GOT3 (cell line): Measurements from ENCODE around the gene OST4.

Experiments
- DNase-seq: peaks from one replicate; lab custom pipeline; 2025; ENCODE audit warnings: mixed read lengths; lab: John Stamatoyannopoulos, UW

The OST4 gene

DNA sequence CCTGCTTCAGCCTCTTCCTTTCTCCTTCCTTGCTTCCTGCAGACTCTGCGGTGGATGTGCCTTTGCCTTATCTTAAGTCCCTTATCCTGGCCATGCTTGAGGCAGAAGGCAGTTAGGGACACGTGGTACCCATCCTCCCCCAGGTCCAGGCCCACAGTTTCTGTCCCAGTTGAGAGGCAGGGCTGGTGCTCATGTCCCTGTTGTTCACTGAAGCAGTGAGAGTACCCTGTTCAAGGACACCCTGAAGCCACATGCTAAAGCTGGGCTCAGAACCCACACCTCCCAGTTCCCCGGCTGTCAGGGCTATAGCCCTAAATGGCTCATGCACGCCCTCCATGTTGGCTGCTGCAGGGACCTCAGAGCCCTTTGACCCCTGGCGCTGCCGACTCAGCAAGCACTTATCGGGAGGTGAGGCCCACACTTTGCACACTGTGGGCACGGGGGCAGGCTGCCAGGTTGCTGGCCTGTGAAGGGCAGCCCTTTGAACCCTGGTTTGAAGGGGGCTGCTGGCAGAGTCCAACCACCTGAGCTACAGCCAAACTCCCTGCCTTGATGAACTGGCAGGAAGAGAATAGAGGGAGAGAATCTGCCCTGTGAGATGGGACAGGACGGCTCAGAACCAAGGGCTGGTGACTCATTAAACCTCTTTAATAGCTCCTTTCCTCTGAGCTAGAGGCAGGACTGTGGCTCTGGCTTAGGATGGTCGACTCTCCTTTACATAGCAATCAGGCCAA lies 21.4 kb upstream of the OST4 start:
- DNase-seq, result no peak

DNA sequence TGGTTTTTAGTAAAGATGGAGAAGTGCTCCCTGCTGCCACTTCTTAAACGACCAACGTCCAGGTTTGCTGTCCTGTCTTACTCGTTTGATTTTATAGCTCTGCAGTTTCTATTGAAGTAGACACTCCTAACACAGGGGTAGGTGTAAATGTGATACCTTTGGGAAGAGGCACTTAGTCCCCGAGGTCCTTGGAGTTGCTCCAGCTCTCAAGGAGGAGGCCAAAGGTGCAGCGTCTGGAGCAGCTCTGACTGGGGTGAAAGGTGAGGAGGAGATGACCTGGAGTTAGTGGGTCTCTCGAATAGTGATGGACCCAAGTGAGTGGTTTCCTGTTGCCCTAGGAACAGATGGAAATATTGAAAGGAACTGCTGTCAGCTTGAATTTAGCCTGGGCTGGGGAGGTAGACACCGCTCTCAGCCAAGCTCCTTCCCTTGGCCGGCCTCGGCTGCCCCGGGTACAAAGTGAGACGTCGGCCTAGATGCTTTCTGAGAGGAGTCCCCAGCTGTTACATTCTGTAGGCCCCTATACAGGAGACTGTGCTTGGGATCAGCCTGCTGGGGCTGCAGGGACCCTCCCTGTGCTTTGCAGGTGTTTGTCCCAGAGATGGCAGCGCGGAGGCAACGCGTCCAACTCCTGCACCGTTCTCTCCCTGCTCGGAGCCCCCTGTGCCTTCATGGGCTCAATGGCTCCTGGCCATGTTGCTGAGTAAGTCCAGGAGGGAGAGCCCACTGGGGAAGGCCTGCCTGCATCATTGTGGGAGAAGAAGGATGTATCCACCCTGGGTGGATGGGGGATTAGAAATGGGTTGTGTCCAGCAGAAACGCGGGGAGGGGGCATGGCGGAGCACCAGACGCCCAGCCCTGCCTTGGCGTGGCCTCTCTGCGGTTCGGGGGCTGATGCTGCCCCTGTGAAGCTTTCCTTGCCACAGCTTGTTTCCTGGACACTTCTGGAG lies 20.6 kb upstream of the OST4 start:
- no peak for DNase-seq

DNA sequence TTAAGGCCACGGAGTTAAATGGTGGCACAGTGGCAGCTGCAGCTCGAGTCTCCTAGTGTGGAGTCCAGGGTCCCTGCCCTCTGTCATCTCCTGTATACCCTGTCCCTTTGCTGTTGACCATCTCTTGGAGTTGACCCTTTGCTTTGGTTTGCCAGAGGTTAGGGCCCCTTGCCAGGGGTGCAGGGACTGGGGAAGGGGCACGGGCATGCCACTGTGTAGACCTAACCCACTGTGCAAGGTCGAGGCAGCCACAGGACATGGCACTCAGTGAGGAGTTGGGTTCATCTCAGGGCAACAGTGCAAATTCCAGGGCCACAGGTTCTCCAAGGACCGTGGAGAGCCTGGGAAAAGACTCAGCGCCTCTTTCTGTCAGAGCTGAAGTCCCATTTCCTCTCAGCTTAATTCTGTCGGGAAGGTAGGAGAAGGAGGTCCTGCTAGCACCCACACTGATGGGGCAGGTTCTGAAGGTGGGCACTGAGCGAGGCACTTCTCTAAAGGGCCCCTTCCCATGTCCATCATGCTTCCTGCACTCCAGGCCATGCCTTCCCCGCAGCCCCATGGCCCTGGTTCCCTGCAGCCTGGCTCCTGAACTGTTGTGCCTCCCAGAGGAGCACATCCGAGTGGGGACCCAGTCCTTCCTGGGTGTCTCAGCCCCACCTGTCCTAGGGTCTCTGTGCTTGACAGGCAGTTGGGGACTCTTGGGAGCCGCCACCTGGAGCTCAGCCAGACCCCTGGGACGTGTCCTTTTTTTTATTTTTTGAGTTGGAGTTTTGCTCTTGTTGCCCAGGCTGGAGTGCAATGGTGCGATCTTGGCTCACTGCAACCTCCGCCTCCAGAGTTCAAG lies 17.9 kb upstream of the OST4 start:
- no peak for DNase-seq

- no peak for DNase-seq
Measured at GRCh38 chr2:27088634-27089033, 17.2 kb upstream of the OST4 start.

GRCh38 chr2:27087823-27088410 lies 16.5 kb upstream of the OST4 start:
- no peak for DNase-seq

DNA sequence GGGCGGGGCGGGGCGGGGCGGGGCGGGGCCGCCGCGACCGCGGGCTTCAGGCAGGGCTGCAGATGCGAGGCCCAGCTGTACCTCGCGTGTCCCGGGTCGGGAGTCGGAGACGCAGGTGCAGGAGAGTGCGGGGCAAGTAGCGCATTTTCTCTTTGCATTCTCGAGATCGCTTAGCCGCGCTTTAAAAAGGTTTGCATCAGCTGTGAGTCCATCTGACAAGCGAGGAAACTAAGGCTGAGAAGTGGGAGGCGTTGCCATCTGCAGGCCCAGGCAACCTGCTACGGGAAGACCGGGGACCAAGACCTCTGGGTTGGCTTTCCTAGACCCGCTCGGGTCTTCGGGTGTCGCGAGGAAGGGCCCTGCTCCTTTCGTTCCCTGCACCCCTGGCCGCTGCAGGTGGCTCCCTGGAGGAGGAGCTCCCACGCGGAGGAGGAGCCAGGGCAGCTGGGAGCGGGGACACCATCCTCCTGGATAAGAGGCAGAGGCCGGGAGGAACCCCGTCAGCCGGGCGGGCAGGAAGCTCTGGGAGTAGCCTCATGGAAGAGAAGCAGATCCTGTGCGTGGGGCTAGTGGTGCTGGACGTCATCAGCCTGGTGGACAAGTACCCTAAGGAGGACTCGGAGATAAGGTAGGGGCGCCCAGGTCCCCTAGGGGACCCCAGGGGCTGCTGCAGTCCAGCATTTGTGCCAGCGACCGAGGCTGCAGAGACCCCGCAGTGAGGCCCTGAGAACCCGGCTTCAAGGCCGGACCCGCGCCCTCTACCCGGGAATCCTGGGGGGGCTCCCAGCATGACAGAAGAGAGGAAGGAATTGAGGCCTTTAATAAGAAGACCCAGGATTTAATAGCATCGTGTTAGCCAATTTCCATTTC lies 15.5 kb upstream of the OST4 start, which contains the start of gene KHK:
Gene KHK, plus strand, starts transcription at position 49 of the 870 bp plus-strand sequence. Its CDS starts 488 bp downstream, at position 537.
- DNase-seq, result no peak

GRCh38 chr2:27086090-27086723 lies 14.8 kb upstream of the OST4 start:
- peak; percentile 86 for DNase-seq

DNA sequence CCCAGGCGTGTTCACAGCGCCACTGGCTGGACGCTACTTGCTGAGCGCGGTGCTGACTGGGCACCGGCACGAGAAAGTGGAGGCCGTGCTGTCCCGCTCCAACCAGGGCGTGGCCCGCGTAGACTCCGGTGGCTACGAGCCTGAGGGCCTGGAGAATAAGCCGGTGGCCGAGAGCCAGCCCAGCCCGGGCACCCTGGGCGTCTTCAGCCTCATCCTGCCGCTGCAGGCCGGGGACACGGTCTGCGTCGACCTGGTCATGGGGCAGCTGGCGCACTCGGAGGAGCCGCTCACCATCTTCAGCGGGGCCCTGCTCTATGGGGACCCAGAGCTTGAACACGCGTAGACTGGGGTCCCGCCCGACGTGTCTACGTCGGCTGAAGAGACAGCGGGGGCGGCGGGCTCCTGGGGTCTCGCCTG lies 14.2 kb upstream of the OST4 start:
- DNase-seq, result no peak

DNA sequence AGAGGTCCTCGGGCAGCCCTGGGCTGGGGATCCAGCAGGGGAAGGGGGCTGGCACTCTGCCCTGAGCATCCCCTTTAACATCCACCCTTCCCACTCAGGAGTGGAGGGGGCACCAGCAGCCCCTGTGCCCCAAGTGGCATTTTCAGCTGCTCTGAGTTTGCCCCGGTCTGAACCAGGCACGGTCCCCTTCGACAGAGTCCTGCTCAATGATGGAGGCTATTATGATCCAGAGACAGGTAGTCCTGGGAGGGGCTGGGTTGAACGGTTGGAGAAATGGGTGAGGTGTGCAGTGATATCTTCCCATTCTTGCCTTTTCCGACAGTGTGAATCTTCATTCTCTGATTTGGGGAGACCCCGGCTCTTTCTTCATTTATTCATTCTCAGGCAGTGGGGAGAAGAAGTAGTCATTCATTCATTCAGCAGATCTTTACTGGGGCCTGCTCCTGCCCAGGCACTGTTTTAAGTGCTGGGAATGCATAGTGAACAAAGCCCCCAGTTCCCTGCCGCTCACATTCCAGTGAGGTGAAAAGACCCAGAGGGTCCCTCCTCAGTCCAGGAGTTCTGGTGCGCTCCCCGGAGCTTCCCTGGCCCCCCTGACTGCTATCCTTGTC lies 13.7 kb upstream of the OST4 start:
- DNase-seq, result no peak

DNA sequence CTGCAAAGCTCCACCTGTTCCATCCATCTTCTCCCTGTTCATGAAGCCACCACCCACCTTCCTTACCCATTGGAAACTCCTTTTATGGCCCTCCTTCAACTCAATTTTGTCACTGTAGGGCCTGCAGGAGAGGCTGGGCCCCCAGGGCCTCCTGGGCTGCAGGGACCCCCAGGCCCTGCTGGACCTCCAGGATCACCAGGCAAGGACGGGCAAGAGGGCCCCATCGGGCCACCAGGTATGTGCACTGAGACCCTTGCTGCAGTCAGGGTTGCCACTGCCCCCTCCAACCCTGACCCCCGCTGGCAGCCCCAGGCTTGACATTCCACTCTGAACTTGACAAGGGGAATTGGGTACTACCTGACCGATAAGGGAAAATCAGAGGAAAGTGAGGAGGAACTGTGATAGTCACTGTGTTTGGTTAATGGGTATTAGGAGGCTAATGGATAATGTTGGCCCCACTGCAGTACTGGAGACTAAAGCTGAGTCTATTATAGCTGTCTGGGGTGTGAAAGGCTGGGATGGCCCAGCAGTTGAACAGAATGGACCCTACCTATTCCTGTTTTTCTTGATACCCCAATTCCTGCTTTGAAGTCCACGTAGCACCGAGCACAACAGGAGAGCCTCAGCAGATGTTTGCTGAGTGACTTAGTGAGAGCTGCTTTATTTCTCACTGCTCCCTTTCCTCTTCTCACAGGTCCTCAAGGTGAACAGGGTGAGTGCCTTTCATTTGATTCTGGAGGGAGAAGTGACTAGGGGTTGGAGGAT lies 13.0 kb upstream of the OST4 start:
- no peak for DNase-seq

- no peak for DNase-seq
Measured at GRCh38 chr2:27083410-27084296, 12.2 kb upstream of the OST4 start.

DNA sequence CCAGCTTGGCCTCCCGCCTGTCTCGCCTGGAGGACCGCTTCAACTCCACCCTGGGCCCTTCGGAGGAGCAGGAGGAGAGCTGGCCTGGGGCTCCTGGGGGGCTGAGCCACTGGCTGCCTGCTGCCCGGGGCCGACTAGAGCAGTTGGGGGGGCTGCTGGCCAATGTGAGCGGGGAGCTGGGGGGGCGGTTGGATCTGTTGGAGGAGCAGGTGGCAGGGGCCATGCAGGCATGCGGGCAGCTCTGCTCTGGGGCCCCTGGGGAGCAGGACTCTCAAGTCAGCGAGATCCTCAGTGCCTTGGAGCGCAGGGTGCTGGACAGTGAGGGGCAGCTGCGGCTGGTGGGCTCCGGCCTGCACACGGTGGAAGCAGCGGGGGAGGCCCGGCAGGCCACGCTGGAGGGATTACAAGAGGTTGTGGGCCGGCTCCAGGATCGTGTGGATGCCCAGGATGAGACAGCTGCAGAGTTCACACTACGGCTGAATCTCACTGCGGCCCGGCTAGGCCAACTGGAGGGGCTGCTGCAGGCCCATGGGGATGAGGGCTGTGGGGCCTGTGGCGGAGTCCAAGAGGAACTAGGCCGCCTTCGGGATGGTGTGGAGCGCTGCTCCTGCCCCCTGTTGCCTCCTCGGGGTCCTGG lies 11.4 kb upstream of the OST4 start:
- no peak for DNase-seq

DNA sequence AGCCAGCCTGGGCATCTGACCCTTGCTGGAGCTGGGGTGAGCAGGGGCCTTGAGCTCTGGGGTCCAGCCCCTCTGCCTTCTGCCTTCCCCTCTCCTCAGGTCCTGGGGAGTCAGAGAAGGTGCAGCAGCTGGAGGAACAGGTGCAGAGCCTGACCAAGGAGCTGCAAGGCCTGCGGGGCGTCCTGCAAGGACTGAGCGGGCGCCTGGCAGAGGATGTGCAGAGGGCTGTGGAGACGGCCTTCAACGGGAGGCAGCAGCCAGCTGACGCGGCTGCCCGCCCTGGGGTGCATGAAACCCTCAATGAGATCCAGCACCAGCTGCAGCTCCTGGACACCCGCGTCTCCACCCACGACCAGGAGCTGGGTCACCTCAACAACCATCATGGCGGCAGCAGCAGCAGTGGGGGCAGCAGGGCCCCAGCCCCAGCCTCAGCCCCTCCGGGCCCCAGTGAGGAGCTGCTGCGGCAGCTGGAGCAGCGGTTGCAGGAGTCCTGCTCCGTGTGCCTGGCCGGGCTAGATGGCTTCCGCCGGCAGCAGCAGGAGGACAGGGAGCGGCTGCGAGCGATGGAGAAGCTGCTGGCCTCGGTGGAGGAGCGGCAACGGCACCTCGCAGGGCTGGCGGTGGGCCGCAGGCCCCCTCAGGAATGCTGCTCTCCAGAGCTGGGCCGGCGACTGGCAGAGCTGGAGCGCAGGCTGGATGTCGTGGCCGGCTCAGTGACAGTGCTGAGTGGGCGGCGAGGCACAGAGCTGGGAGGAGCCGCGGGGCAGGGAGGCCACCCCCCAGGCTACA lies 10.7 kb upstream of the OST4 start:
- no peak for DNase-seq

- DNase-seq, result no peak
Measured at GRCh38 chr2:27080603-27080936, 9.1 kb upstream of the OST4 start.

DNA sequence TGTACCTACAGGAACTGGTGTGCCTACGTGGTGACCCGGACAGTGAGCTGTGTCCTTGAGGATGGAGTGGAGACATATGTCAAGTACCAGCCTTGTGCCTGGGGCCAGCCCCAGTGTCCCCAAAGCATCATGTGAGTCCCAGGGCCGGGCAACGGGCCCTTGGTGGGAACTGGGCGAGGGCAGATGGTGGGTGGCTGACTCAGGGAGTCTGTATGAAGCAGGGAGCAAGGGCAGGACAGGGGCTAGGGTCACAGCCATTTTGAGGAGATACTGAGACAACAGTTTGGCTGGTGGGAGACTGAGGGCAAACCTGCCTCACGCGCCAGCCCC lies 8.7 kb upstream of the OST4 start:
- no peak for DNase-seq

GRCh38 chr2:27079233-27080139 lies 8.0 kb upstream of the OST4 start:
- no peak for DNase-seq
